Left ventricle myocardium inferior (tissue), 1 donor: ENCODE measurements around the gene THEM5. TPM values are rescaled to one million over a fixed set of nuclear protein-coding genes. Genes with fewer than 3 reads are reported as not detected.

Experiments used
- DNase-seq: peaks from one replicate; pipeline ENCODE4 v3.0.0-alpha.2; 2020
- H3K27ac ChIP-seq: fragments of 200-600 bp; replicated peaks from 2 replicates; pipeline ENCODE4 v1.8.0; 2021
- H3K27me3 ChIP-seq: fragments of 200-600 bp; 2 replicates; pipeline ENCODE4 v1.8.0; 2021; ENCODE audit warnings: low read depth
- H3K36me3 ChIP-seq: fragments of 200-600 bp; 2 replicates; pipeline ENCODE4 v1.8.0; 2021
- H3K4me1 ChIP-seq: fragments of 200-600 bp; 2 replicates; pipeline ENCODE4 v1.8.0; 2021
- H3K4me3 ChIP-seq: fragments of 200-600 bp; 2 replicates; pipeline ENCODE4 v1.8.0; 2021; ENCODE audit warnings: mild to moderate bottlenecking, moderate library complexity
- H3K9me3 ChIP-seq: fragments of 200-600 bp; replicated peaks from 2 replicates; pipeline ENCODE4 v1.8.0; 2021
- intact Hi-C: fragments of 100-400 bp; cut with micrococcal nuclease; formaldehyde crosslinking; loops from one replicate; pipeline ENCODE4 v1.11.0; 2022
- total RNA-seq: library from RNA; stranded (reverse); fragmentation: NEBNext Ultra II Directional; extraction: Animal tissue kit (Norgen Biotek cat#: 25700); gene quantifications from one replicate; pipeline ENCODE4 v1.2.1, GENCODE V29; 2021
- TF ChIP-seq, protein P1 (sequence below): fragments of 200-600 bp; IDR thresholded peaks from 2 replicates; pipeline ENCODE4 v1.8.0; 2021; ENCODE audit warnings: antibody characterized with exemption, mild to moderate bottlenecking, borderline replicate concordance
- donor health status: DM: no; HTN: yes; CAD: no; lungs with severe emphysema.

Gene THEM5
- total RNA-seq, 1 donor from 2014 or later: not detected

DNA sequence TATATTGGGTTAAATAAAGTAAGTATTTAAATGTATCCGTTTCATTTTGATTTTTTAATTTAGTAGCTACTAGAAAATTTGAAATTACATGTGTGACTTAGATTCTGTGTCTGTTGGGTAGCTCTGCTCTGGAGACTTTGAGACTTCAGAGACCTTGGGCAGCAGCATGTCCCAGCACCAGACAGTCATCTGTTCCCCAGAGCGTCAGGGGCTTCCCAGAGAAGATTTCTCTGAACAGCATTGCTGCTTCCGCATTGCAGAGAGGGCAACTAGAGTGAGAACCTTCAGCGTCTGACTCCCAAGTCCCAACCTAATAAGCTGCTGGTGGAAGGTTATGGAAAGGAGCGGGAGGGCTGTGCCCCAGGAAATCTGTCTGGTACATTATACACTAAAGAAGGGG, 54.9 kb downstream of the THEM5 start:
- DNase-seq: no peak
- TF ChIP-seq, protein P1, sequence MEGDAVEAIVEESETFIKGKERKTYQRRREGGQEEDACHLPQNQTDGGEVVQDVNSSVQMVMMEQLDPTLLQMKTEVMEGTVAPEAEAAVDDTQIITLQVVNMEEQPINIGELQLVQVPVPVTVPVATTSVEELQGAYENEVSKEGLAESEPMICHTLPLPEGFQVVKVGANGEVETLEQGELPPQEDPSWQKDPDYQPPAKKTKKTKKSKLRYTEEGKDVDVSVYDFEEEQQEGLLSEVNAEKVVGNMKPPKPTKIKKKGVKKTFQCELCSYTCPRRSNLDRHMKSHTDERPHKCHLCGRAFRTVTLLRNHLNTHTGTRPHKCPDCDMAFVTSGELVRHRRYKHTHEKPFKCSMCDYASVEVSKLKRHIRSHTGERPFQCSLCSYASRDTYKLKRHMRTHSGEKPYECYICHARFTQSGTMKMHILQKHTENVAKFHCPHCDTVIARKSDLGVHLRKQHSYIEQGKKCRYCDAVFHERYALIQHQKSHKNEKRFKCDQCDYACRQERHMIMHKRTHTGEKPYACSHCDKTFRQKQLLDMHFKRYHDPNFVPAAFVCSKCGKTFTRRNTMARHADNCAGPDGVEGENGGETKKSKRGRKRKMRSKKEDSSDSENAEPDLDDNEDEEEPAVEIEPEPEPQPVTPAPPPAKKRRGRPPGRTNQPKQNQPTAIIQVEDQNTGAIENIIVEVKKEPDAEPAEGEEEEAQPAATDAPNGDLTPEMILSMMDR: no peak
- intact Hi-C loops: no loop called here
- no peaks in the 10 kb centered on the region for H3K9me3 ChIP-seq
- no peak overlapping the region for H3K4me3 ChIP-seq
- no peak overlapping the region for H3K27ac ChIP-seq
- H3K4me1 ChIP-seq: no peaks in the 10 kb centered on the region
- no peaks in the 10 kb centered on the region for H3K36me3 ChIP-seq
- peaks cover 42% of the 10 kb centered on the region for H3K27me3 ChIP-seq

Other genes with a start within 250 kb of the THEM5 start
- 31.8 TPM for gene SNX27, start 241.7 kb downstream of the THEM5 start, total RNA-seq
- gene CELF3, start 136.9 kb downstream of the THEM5 start, total RNA-seq: not detected
- gene RIIAD1, start 132.2 kb downstream of the THEM5 start, total RNA-seq: 5.6 TPM
- gene MRPL9, start 90.2 kb downstream of the THEM5 start, total RNA-seq: 41.8 TPM
- 3.8 TPM for gene TDRKH, start 63.2 kb downstream of the THEM5 start, total RNA-seq
- 0.77 TPM for gene LINGO4, start 48.3 kb downstream of the THEM5 start, total RNA-seq
- 10.3 TPM for gene RORC, start 21.9 kb downstream of the THEM5 start, total RNA-seq
- not detected for gene C2CD4D, start 13.9 kb downstream of the THEM5 start, total RNA-seq
- gene THEM4, start 55.8 kb upstream of the THEM5 start, total RNA-seq: 15.8 TPM
- gene S100A10, start 140.1 kb upstream of the THEM5 start, total RNA-seq: 186 TPM
- gene S100A11, start 183.3 kb upstream of the THEM5 start, total RNA-seq: 66.9 TPM
- not detected for gene TCHHL1, start 235.4 kb upstream of the THEM5 start, total RNA-seq